Activated naive CD4-positive, alpha-beta T cell treated with anti-CD3 and anti-CD28 coated beads, Interleukin-2, amount 10 ng/mL, durations not matched to agents 7 days and 5 days (primary cell): ENCODE results near the gene VASN.

ENCODE experiments used
- CTCF ChIA-PET: fragments of 350-600 bp; sonication (Branson Sonifier 250); formaldehyde crosslinking; loops from one replicate; lab custom pipeline; 2021; ENCODE audit warnings: antibody characterized with exemption; lab: Charles Lee
- DNase-seq: peaks from one replicate; pipeline ENCODE4 v3.0.0-alpha.2; 2020
- H3K27ac Mint-ChIP-seq: one replicate; pipeline ENCODE4 v1.8.0; 2021; ENCODE audit warnings: mild to moderate bottlenecking, moderate library complexity, mixed read lengths
- H3K27me3 Mint-ChIP-seq: one replicate; pipeline ENCODE4 v1.8.0; 2021; ENCODE audit warnings: mild to moderate bottlenecking, mixed read lengths
- H3K36me3 Mint-ChIP-seq: one replicate; pipeline ENCODE4 v1.8.0; 2021; ENCODE audit warnings: mixed read lengths
- H3K4me1 Mint-ChIP-seq: one replicate; pipeline ENCODE4 v1.8.0; 2021; ENCODE audit warnings: mixed read lengths
- H3K4me3 Mint-ChIP-seq: one replicate; pipeline ENCODE4 v1.8.0; 2021; ENCODE audit warnings: mild to moderate bottlenecking, moderate library complexity, mixed read lengths
- H3K9me3 Mint-ChIP-seq: one replicate; pipeline ENCODE4 v1.8.0; 2021; ENCODE audit warnings: mixed read lengths

The VASN gene

GRCh38 chr16:4371357-4372000, at the start of gene VASN:
Gene VASN (plus strand): TSS chr16:4371848. CDS start chr16:4380878, 9,030 bp downstream.
- no peaks in the 10 kb centered on the region for H3K9me3 Mint-ChIP-seq
- no peaks in the 10 kb centered on the region for H3K27me3 Mint-ChIP-seq
- peak; percentile 71 for DNase-seq
- CTCF ChIA-PET = no interaction called here
- peaks cover 11% of the 10 kb centered on the region for H3K4me1 Mint-ChIP-seq
- peaks cover 9% of the 10 kb centered on the region for H3K36me3 Mint-ChIP-seq
- H3K4me3 Mint-ChIP-seq = peak within 1 kb of the TSS; percentile 63
- H3K27ac Mint-ChIP-seq = peak within 1 kb of the TSS; percentile 42

GRCh38 chr16:4322121-4323052, 49.3 kb upstream of the VASN start:
- Mint-ChIP-seq H3K27ac (no peak overlapping the region), H3K9me3 (no peaks in the 10 kb centered on the region), H3K4me3 (no peak overlapping the region), H3K36me3 (no peaks in the 10 kb centered on the region), H3K4me1 (peaks cover 10% of the 10 kb centered on the region), H3K27me3 (peaks cover 60% of the 10 kb centered on the region)
- CTCF ChIA-PET = interaction anchor here (1.5 kb wide), 1 partner anchor 8 kb away, joined by 7 read pairs; no protein-coding TSS in a partner anchor
- DNase-seq = no peak

- Mint-ChIP-seq H3K9me3 (no peaks in the 10 kb centered on the region), H3K4me1 (peaks cover 10% of the 10 kb centered on the region), H3K27ac (no peak overlapping the region), H3K27me3 (peaks cover 58% of the 10 kb centered on the region), H3K4me3 (no peak overlapping the region), H3K36me3 (no peaks in the 10 kb centered on the region)
- DNase-seq = no peak
- CTCF ChIA-PET = interaction anchor here (0.6 kb wide), 1 partner anchor 12 kb away, joined by 3 read pairs; no protein-coding TSS in a partner anchor
These were observed 48.4 kb upstream of the VASN start for GRCh38 chr16:4323071-4323844.

- CTCF ChIA-PET = interaction anchor here (0.6 kb wide), 1 partner anchor 13 kb away, joined by 3 read pairs; no protein-coding TSS in a partner anchor
- DNase-seq = no peak
- Mint-ChIP-seq H3K27me3 (peaks cover 59% of the 10 kb centered on the region), H3K27ac (no peak overlapping the region), H3K36me3 (no peaks in the 10 kb centered on the region), H3K4me3 (no peak overlapping the region), H3K4me1 (peaks cover 13% of the 10 kb centered on the region), H3K9me3 (no peaks in the 10 kb centered on the region)
These were observed 47.7 kb upstream of the VASN start for GRCh38 chr16:4323845-4324488.

DNA sequence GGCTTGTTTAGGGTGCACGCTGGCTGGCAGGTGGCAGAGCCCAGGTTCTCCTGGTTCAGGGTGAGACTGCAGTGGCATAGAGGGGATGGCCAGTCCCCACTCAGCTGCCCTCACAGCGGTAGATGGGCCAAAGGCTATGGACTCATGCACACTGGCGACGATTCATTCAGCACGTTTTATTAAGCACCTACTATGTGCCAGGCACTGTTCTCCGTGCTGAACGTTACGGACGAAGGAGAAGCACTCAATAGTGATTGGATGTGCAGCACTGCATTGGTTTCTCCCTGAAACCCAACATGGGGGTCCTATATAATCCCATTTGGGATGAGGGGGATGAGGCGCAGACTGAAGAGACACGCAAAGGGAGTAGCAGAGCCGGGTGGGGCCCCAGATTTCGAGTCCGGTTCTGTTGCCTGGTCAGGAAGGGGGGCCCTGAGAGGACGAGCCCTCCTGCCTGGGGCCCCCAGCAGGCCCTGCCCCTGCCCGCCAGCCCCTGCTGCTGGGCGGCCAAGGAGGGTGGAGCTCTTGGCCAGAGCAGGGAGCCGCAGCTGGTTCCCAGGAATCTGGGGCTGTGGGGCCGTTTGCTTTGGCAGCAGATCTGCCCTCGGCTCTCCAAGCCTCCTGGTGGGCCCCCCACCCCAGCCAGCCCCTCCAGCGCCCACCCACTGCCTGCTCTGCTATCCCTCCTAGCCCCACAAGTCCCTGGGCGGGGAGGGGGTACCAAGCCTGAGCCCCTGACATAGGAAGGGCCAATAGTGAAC, 47.0 kb upstream of the VASN start:
- H3K9me3 Mint-ChIP-seq = no peaks in the 10 kb centered on the region
- peaks cover 59% of the 10 kb centered on the region for H3K27me3 Mint-ChIP-seq
- H3K4me3 Mint-ChIP-seq = no peak overlapping the region
- CTCF ChIA-PET = interaction anchor here (5.9 kb wide), 1 partner anchor 15 kb away, joined by 49 read pairs; no protein-coding TSS in a partner anchor
- H3K27ac Mint-ChIP-seq = no peak overlapping the region
- DNase-seq = no peak
- H3K4me1 Mint-ChIP-seq = peaks cover 6% of the 10 kb centered on the region
- no peaks in the 10 kb centered on the region for H3K36me3 Mint-ChIP-seq

GRCh38 chr16:4325253-4325758, 46.3 kb upstream of the VASN start:
- H3K27me3 Mint-ChIP-seq = peaks cover 52% of the 10 kb centered on the region
- H3K36me3 Mint-ChIP-seq = no peaks in the 10 kb centered on the region
- no peak overlapping the region for H3K27ac Mint-ChIP-seq
- peaks cover 5% of the 10 kb centered on the region for H3K4me1 Mint-ChIP-seq
- DNase-seq = no peak
- no peaks in the 10 kb centered on the region for H3K9me3 Mint-ChIP-seq
- CTCF ChIA-PET = interaction anchor here (5.9 kb wide), 1 partner anchor 15 kb away, joined by 49 read pairs; no protein-coding TSS in a partner anchor
- H3K4me3 Mint-ChIP-seq = no peak overlapping the region

DNA sequence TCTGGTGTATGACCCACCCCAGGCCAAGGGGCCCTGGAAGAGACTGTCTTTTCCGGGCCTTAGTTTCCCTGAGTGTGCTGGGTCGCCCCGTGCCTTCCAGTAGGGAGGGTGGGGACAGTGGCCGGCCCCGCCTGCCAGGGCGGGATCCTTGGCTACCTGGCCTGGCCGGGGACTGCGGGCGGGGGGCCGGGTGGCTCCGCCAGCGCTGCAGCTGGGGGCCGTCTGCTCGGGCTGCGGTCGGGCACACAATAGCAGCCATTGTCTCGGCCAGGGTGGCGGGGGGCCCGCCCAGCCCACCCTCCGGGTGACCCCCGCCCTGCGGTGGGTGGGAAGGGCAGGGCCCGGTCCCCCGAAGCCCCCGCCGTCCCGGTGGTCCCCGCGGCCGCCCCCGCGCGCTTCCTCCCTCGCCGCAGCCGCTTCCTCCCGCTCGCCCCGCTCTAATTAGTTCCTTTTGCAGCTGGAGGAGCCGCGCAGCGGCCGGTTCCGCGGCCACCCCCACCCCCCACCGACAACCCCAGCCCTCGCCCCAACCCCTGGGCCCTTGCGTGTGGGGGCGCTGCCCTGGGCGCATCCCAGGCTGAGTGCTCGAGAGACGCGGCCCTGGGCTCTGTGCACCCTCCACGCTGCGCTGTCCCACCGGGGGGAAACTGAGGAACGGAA, 44.1 kb upstream of the VASN start:
- Mint-ChIP-seq H3K9me3 (no peaks in the 10 kb centered on the region), H3K36me3 (no peaks in the 10 kb centered on the region), H3K4me3 (no peak overlapping the region), H3K27me3 (peaks cover 43% of the 10 kb centered on the region), H3K27ac (no peak overlapping the region), H3K4me1 (peaks cover 5% of the 10 kb centered on the region)
- CTCF ChIA-PET = interaction anchor here (0.9 to 7.8 kb wide), 5 partner anchors 11 to 38 kb away, joined by 3 to 85 read pairs (median 9); partner anchors contain the start of gene GLIS2
- no peak for DNase-seq

DNA sequence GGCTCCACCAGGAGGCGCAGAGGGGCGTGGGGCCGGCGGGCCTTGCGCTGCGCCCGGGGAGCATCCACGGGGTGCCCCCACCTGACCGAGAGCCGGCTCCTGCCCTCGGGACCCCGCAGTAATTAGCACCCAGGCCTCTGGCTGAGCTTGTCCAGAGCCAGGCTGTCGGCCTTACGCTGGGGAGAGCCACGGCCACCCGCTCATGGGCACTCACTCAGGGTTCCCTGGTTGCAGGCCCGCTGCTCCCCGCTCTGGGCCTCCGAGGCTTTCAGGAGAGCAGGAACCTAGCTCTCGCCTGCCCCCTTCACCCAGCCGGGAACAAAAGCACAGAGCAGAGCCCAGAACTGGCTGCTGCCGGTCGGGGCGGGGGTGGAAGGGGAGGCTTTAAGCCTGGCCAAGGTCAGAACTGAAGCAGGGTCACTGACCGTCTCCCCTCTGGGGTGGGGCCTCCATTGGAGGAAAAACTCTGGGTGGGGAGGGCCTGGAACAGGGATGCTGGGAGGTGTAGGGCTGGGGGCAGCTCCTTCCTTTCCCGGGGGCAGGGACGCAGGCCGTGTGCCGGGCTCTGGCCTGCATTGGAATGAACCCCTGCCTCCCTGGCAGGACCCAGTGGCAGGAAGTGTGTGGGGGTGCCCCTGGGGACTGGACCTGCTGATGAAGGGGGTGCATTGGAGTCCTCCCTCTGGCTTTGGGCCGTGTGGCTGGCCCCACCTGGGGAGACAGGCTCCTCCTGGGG, 43.4 kb upstream of the VASN start:
- H3K36me3 Mint-ChIP-seq = no peaks in the 10 kb centered on the region
- DNase-seq = peak; percentile 72
- H3K4me3 Mint-ChIP-seq = no peak overlapping the region
- H3K27ac Mint-ChIP-seq = no peak overlapping the region
- no peaks in the 10 kb centered on the region for H3K9me3 Mint-ChIP-seq
- H3K4me1 Mint-ChIP-seq = peaks cover 5% of the 10 kb centered on the region
- CTCF ChIA-PET = interaction anchor here (0.6 to 7.8 kb wide), 8 partner anchors 12 to 91 kb away, joined by 3 to 85 read pairs (median 4); partner anchors contain the start of gene GLIS2
- H3K27me3 Mint-ChIP-seq = peaks cover 50% of the 10 kb centered on the region

DNA sequence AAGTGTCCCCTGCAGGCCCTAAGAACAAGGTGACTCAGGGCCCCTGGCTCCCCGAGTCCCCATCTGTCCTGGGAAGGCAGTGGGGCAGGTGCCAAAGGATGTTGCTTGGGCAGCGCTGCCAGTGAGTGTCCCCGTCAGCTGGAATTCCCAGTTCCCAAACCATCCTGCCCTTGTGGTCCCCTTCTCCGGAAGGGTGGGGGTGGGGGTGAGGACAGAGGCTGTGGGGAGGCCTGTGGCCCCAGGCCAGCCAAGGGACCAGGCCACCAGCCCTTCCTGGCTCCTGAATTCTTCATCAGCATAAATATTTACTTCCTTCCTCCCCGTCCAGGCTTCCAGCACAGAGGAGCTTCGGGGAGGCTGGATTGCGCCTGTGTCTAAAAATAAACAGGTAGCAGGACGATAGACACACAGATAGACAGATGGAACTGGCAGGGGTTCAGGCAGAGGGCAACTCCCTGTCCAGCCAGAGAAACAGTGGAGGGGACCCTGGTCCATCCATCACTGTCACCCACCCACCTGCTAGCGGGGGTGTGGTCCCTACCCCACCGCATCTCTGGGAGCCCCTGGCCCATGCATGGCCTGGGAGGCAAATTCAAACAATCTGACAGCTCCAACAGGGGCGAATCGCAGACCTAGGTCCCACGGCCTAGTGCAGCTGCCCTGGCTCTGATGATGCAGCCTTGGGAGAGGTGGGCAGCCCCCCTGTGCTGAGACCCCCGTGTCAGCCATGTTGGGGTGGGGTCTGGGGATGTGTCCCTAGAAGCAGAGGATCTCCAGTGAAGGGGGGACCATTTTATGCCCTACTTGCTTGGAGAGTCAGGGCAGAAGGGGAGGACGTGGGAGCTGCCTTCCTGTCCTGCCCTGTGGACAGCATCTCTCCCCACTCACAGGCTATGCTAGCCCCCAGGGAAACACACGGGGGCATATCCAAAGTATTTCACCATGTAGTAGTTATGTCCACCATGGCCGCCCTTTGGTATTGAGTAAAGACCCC, 42.6 kb upstream of the VASN start:
- peaks cover 5% of the 10 kb centered on the region for H3K4me1 Mint-ChIP-seq
- DNase-seq = no peak
- no peaks in the 10 kb centered on the region for H3K36me3 Mint-ChIP-seq
- H3K9me3 Mint-ChIP-seq = no peaks in the 10 kb centered on the region
- H3K27ac Mint-ChIP-seq = no peak overlapping the region
- peaks cover 56% of the 10 kb centered on the region for H3K27me3 Mint-ChIP-seq
- H3K4me3 Mint-ChIP-seq = no peak overlapping the region
- CTCF ChIA-PET = interaction anchor here (0.6 to 7.8 kb wide), 11 partner anchors 7 to 390 kb away, joined by 3 to 85 read pairs (median 4); partner anchors contain the start of gene TFAP4

- H3K27me3 Mint-ChIP-seq = peaks cover 55% of the 10 kb centered on the region
- no peak overlapping the region for H3K4me3 Mint-ChIP-seq
- no peaks in the 10 kb centered on the region for H3K9me3 Mint-ChIP-seq
- DNase-seq = peak; percentile 81
- H3K27ac Mint-ChIP-seq = no peak overlapping the region
- H3K4me1 Mint-ChIP-seq = peaks cover 5% of the 10 kb centered on the region
- H3K36me3 Mint-ChIP-seq = no peaks in the 10 kb centered on the region
- CTCF ChIA-PET = interaction anchor here (0.6 to 7.8 kb wide), 10 partner anchors 9 to 393 kb away, joined by 3 to 85 read pairs (median 4); no protein-coding TSS in a partner anchor
These were observed 41.3 kb upstream of the VASN start for GRCh38 chr16:4330277-4330874.
